Activated CD8-positive, alpha-beta memory T cell treated with anti-CD3 and anti-CD28 coated beads, Interleukin-2, amount 50 U/mL, for 24 hours (primary cell): ENCODE data around the gene LMAN1.
A peak's percentile ranks its signal among the peaks of the same experiment; 100 is the strongest.

Source experiments
- DNase-seq: peaks from one replicate; pipeline ENCODE4 v3.0.0-alpha.2; 2020; ENCODE audit errors: extremely low read depth

The LMAN1 gene

GRCh38 chr18:59358712-59359575, at the start of gene LMAN1:
Gene LMAN1 (minus strand): TSS chr18:59359265. CDS start chr18:59359244, 21 bp downstream.
- DNase-seq = peak; percentile 79

GRCh38 chr18:59402432-59403090, 43.5 kb upstream of the LMAN1 start:
- peak; percentile 40 for DNase-seq

- DNase-seq = no peak
Measured at GRCh38 chr18:59400407-59400806, 41.3 kb upstream of the LMAN1 start.

GRCh38 chr18:59395226-59396175, 36.4 kb upstream of the LMAN1 start:
- no peak for DNase-seq

GRCh38 chr18:59393381-59393780, 34.3 kb upstream of the LMAN1 start:
- no peak for DNase-seq

- DNase-seq = no peak
Measured at GRCh38 chr18:59388817-59389216, 29.8 kb upstream of the LMAN1 start.

GRCh38 chr18:59387687-59388565, 28.9 kb upstream of the LMAN1 start:
- no peak for DNase-seq

- DNase-seq = no peak
Measured at GRCh38 chr18:59386909-59387686, 28.0 kb upstream of the LMAN1 start.

GRCh38 chr18:59385191-59385590, 26.1 kb upstream of the LMAN1 start:
- no peak for DNase-seq

- DNase-seq = no peak
Measured at GRCh38 chr18:59383851-59384250, 24.8 kb upstream of the LMAN1 start.

GRCh38 chr18:59382383-59382782, 23.3 kb upstream of the LMAN1 start:
- DNase-seq = no peak

- DNase-seq = no peak
Measured at GRCh38 chr18:59381949-59382348, 22.9 kb upstream of the LMAN1 start.

- no peak for DNase-seq
Measured at GRCh38 chr18:59380706-59381105, 21.6 kb upstream of the LMAN1 start.

- DNase-seq = no peak
Measured at GRCh38 chr18:59379772-59380522, 20.9 kb upstream of the LMAN1 start.

GRCh38 chr18:59377613-59378337, 18.7 kb upstream of the LMAN1 start:
- DNase-seq = no peak

- DNase-seq = no peak
Measured at GRCh38 chr18:59376351-59376935, 17.4 kb upstream of the LMAN1 start.

GRCh38 chr18:59374128-59374527, 15.1 kb upstream of the LMAN1 start:
- no peak for DNase-seq

- DNase-seq = no peak
Measured at GRCh38 chr18:59372975-59373374, 13.9 kb upstream of the LMAN1 start.
